Neural cell (in vitro differentiated cells): ENCODE data around the gene GNB3.

Experiments used
- EP300 ChIP-seq: fragments of 450-650 bp; conservative IDR thresholded peaks from 2 replicates; pipeline ENCODE4 v1.6.1; 2014; ENCODE audit warnings: antibody characterized with exemption, mild to moderate bottlenecking, moderate library complexity; ENCODE audit not compliant: poor library complexity, severe bottlenecking
- EZH2 ChIP-seq: fragments of 200-600, 300-800 bp; shearing (Covaris generic), sonication (generic); IDR thresholded peaks from 2 replicates; pipeline ENCODE4 v1.6.1; 2014; ENCODE audit warnings: antibody characterized with exemption, low read length, borderline replicate concordance, mild to moderate bottlenecking; ENCODE audit not compliant: insufficient read depth, poor library complexity, severe bottlenecking
- POLR2AphosphoS5 ChIP-seq: IDR thresholded peaks from 2 replicates; pipeline ENCODE4 v1.6.1; 2012
- TAF1 ChIP-seq: IDR thresholded peaks from 2 replicates; pipeline ENCODE4 v1.6.1; 2012; ENCODE audit warnings: low read depth
- TF ChIP-seq, protein P1 (sequence below): fragments of 450-650 bp; IDR thresholded peaks from 2 replicates; pipeline ENCODE4 v1.5.1; 2014; ENCODE audit warnings: antibody characterized with exemption, mild to moderate bottlenecking, moderate library complexity; ENCODE audit not compliant: poor library complexity, severe bottlenecking
- TF ChIP-seq, protein P2 (sequence below): IDR thresholded peaks from 2 replicates; pipeline ENCODE4 v1.6.1; 2012; ENCODE audit warnings: borderline replicate concordance

DNA sequence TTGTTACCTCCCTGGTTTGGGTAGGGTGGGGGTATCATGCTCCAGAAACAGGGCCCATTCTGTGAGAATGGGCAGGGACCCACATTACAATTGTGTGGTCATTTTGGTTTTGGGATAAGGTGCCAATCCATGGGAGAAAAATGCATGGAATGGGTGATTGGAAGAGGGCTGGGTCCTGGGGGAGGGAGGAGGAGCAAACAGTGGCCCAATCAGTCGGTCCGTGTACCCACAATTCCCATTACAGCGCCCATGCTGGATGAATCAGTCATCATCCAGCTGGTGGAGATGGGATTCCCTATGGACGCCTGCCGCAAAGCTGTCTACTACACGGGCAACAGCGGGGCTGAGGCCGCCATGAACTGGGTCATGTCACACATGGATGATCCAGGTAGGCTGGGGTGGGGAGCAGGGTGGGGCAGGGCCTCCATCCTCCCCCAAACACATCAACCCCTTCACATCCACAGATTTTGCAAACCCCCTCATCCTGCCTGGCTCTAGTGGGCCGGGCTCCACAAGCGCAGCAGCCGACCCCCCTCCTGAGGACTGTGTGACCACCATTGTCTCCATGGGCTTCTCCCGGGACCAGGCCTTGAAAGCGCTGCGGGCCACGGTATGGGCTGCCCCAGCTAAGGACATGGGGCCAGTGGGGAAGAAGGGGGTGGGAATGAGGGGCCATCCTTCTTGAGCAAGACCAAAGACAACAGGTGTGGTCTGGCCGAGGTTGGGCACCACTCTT lies 23.0 kb downstream of the GNB3 start:
- TF ChIP-seq, protein P1, sequence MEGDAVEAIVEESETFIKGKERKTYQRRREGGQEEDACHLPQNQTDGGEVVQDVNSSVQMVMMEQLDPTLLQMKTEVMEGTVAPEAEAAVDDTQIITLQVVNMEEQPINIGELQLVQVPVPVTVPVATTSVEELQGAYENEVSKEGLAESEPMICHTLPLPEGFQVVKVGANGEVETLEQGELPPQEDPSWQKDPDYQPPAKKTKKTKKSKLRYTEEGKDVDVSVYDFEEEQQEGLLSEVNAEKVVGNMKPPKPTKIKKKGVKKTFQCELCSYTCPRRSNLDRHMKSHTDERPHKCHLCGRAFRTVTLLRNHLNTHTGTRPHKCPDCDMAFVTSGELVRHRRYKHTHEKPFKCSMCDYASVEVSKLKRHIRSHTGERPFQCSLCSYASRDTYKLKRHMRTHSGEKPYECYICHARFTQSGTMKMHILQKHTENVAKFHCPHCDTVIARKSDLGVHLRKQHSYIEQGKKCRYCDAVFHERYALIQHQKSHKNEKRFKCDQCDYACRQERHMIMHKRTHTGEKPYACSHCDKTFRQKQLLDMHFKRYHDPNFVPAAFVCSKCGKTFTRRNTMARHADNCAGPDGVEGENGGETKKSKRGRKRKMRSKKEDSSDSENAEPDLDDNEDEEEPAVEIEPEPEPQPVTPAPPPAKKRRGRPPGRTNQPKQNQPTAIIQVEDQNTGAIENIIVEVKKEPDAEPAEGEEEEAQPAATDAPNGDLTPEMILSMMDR = no peak
- TF ChIP-seq POLR2AphosphoS5 = no peak
- TF ChIP-seq, protein P2, sequence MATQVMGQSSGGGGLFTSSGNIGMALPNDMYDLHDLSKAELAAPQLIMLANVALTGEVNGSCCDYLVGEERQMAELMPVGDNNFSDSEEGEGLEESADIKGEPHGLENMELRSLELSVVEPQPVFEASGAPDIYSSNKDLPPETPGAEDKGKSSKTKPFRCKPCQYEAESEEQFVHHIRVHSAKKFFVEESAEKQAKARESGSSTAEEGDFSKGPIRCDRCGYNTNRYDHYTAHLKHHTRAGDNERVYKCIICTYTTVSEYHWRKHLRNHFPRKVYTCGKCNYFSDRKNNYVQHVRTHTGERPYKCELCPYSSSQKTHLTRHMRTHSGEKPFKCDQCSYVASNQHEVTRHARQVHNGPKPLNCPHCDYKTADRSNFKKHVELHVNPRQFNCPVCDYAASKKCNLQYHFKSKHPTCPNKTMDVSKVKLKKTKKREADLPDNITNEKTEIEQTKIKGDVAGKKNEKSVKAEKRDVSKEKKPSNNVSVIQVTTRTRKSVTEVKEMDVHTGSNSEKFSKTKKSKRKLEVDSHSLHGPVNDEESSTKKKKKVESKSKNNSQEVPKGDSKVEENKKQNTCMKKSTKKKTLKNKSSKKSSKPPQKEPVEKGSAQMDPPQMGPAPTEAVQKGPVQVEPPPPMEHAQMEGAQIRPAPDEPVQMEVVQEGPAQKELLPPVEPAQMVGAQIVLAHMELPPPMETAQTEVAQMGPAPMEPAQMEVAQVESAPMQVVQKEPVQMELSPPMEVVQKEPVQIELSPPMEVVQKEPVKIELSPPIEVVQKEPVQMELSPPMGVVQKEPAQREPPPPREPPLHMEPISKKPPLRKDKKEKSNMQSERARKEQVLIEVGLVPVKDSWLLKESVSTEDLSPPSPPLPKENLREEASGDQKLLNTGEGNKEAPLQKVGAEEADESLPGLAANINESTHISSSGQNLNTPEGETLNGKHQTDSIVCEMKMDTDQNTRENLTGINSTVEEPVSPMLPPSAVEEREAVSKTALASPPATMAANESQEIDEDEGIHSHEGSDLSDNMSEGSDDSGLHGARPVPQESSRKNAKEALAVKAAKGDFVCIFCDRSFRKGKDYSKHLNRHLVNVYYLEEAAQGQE = no peak
- no peak for TF ChIP-seq EZH2
- TF ChIP-seq EP300 = no peak
- TF ChIP-seq TAF1 = no peak
